KBM-7 (cell line): Measurements from ENCODE around the gene HADHA.
A peak's percentile ranks its signal among the peaks of the same experiment; 100 is the strongest.

Experiments
- DNase-seq: peaks from one replicate; pipeline ENCODE4 v3.0.0-alpha.2; 2015
- in situ Hi-C: fragments of 300-500 bp; cut with MboI; formaldehyde crosslinking; loops from 2 replicates; pipeline ENCODE4 v1.14.3; 2020; ENCODE audit warnings: low sequenced_read_pairs, low pct_unique_long_range_greater_than_20kb, mixed read lengths

The HADHA gene

DNA sequence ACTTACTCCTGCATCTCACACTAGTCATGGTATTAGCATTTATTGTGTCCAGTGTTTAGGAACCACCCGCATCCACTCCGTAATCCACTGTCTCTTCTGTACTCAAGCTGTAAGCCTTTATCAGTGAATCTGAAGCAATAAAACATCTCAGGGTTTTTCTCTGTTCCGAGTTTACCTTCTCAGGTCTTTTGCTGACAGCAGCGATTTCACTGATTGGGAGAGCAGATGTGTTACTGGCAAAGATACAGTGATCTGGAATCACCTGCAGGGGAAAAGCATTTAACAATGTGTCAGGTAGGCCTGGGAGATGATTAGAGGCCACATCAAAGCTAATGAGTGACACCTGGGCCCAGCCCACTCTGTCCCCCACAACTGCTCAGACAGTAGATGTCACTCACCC, 46.9 kb downstream of the HADHA start:
- in situ Hi-C loops, result no loop called here
- DNase-seq, result no peak

DNA sequence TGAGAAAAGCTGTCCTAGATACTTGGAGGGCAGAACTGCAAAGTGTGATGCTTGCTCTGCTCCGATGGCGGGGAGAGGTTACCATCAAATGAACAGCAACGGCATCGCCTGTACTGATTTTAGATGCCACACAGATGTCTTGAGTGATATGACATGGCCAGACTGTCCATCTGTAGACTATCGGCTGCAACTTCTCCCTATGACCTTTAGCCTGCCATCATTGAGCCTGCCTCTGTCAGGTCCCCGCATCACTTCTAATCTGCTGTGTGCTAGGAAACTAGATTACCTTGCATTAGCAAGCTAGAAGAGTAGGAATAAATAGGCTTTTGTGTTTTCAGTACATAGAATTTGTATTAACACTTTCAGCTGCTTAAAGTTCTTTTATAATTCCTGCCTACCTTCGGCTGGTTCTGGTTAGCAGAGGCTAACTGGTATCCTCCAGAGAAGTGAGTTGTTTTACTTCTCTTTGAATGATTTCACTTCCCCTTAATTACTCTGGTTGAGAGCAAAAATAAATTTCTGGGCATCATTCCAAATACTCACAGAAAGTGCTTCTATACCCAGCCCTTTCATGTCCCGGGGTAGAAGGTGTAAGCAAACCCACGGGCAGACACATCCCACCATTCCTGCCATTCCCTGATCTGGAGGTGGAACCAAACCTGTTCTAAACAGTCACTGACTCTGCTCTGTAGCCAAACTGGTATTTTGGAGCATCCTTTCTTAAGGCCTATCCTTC, 47.6 kb downstream of the HADHA start:
- peak; percentile 70 for DNase-seq
- in situ Hi-C loops, result no loop called here

DNA sequence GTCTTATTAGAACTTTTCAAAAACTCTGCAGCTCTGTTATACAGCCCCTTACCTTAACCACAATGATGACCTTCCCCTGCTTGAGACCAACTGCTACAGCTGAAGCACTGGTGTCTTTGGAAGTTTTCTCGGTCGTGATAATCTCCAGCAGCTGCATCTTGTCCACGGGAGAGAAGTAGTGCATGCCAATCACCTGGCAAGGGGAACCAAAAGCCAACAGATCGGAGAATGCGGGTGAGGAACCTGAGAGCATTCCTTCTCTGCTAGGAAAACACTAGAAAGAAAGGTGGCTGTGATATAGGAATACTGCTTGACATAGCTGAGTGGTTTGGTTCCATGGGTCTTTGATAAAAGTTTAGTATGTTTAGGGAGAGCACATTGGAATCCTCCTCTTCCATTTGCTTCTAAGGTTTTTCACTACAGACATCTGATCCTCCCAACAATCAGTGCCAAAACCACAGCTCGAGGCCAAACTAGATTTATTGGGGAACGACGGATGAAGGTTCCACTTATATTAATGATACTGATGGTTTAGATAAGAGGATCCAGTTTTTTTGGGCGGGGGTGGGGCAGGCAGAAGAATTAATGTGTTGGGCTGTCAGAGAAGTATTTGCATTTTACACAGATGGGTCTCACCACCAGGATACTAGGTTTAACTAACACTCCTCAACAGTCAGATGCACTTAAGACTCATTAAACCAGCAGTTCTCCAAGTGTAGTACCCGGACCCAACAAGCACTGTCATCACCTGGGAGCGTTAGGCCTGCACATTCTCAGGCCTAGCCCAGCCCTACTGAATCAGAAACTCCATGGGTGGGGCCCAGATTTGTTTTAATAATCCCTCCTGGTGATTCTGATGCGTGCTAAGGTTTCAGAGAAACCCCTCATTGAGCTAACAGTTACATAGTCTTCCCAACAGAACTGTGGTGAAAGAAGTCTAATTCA, 49.1 kb downstream of the HADHA start:
- DNase-seq, result no peak
- in situ Hi-C loops, result no loop called here

DNA sequence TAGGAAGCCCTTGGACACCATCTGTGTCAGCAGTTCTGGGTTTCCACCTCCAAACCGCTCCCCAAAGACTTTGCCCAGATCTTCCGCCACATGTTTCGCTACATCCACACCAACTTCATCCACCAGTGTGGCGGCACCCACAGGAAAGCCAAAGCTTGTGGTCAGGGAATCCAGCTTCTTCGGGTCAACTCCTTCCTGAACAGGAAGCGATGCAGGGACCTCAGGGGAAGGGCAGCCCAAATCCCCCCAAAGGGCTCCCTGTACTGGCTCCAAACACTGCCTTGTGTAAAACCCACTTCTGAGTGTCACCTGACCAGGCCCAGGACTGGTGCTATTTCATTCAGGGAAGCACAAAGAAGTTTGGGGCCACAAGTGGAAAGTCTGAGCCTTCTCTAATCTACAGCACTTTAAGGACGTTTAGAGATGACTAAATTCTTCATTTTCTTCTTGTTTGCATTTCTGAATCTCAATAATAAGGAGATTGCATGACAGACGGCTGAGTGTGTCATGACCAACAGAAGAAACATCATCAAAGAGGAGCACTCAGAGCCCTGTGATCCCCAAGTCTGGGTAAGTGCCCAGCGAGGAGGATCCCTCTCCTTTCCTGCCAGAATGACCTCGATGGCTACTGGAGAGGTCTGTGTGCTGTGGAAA, 50.7 kb downstream of the HADHA start:
- in situ Hi-C loops, result no loop called here
- no peak for DNase-seq

DNA sequence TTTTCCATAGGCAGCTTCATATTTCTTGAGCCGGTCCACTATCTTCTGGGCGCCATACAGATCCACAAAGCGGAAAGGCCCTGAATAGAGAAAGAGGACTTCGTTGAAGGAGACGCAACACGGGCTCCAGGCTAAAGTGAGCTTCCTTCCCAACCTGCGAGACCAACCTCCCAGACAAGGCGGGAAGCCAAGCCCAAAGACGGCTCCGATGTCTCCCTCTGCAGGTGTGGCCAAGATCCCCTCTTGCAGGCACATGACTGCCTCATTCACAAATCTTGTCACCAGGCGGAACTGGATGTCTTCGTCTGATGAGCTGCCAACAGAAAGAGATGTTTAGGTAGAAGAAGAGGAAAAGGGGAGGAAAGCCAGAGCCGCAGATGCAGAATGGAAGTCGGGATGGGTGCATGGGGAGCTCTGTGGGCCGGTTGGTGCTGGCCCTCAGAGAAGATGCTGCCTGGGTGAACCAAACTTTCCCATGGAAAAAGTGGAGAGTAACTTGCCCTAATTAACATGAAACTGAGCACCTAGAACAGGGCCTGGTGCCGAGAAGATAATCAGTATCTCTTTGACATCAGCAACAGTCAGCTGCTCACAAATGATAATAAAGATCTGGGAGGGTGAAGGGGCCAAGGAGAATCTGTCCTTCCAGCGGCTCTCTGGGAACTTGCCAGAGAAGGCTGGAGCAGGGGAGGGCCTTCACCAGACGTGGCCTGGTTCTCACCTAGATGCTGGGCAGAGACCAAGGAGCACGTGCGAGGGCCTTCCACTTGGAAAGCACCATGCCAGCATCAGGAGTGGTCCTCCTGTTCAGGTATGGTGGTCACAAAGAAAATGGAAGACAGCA, 52.9 kb downstream of the HADHA start:
- in situ Hi-C loops, result no loop called here

DNA sequence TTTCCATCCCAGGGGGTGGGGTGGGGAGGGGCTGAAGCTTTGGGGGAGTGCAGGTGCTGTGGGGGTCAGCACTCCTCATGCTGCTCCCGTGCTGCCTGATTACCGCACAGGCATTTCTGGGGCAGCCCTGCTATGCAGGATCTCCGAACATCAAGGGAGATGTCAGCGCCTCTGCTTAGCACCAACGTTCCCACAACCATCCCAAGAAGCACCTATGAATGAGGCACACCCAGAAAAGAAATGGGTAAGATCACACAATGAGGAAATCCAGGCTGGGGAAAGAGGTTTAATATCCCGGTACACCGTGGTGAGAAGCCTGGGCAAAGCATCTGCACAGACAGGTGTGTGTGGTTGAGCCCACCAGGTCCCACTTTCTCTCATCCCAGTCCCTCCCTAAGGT, 54.1 kb downstream of the HADHA start:
- in situ Hi-C loops, result no loop called here
- DNase-seq, result no peak

More for the DNA sequence above, 52.9 kb downstream of the HADHA start:
- no peak for DNase-seq

DNA sequence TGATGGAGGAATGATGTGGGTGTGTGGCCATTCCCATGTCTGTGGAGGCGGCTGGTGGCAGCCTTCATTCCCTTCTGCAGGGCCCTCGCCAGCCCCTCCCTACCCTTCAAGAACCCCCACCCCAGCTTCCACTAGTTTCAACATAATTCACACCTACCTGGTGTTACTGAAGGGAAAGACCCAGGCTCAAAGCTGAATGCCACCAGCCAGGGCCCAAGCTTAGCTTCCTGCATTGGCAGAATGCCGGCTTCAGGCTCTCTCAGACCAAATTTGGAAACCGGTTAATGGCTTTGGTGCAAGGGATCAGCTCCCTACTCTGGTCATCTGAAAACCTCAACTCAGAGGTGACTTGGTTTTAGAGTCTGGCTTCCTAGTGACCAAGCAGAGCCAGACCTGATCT, 54.7 kb downstream of the HADHA start:
- no peak for DNase-seq

DNA sequence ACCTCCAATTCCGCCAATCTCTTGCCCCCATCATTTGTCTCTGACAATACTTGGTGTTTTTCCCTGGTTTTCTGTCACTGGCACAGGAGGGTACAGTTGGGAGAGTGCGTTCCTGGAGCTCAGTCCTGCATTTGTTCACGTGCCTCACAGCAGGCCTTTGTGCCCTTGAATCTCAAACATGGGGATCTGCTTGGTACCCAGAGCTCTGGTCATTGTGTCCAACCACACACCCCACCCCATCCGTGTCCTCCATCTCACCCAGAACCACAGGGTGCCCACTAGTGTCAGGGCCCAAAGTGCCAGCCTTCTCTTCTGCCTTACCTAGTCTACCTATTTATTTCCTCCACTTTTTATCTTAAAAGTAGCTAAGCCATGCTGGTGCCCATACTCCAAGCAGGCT, 55.3 kb downstream of the HADHA start:
- DNase-seq, result no peak
- in situ Hi-C loops, result no loop called here

More for the DNA sequence above, 54.7 kb downstream of the HADHA start:
- in situ Hi-C loops, result no loop called here

DNA sequence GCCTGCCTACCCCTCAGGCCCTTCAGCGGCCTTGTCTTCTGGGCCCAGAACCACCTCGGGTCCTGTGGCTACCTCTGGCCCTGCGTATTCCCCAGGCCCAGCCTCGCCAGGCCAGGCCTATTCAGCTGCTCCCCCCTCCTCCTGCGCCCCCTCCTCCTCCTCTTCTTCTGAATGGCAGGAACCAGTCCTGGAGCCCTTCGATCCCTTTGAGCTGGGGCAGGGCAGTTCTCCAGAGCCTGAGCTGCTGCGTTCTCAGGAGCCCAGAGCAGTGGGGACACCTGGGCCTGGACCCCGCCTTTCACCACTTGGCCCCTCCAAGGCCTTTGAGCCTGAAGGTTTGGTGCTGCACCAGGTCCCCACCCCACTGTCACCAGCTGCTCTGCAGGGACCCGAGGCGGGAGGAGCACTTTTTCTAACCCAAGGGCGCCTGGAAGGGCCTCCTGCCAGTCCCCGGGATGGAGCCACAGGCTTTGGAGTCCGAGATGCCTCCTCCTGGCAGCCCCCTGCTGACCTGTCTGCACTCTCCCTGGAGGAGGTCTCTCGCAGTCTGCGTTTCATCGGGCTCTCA, 56.8 kb downstream of the HADHA start:
- in situ Hi-C loops, result no loop called here
- no peak for DNase-seq

DNA sequence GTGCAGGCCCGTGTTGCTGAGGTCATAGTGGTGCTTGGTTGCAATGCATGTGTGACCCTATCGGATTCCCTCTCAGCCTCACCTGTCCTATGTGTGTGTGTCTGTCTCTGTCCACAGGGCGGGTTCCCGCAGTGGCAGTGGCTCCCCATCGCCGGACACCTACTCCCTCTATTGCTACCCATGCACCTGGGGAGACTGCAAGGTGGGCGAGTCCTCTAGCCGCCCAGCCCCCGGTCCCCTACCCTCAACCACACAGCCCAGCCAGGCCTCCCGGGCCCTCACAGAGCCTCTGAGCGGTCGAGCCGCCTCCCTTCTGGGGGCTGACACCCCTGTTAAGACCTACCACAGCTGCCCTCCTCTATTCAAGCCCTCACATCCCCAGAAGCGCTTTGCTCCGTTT, 57.3 kb downstream of the HADHA start:
- no peak for DNase-seq
- in situ Hi-C loops, result no loop called here

DNA sequence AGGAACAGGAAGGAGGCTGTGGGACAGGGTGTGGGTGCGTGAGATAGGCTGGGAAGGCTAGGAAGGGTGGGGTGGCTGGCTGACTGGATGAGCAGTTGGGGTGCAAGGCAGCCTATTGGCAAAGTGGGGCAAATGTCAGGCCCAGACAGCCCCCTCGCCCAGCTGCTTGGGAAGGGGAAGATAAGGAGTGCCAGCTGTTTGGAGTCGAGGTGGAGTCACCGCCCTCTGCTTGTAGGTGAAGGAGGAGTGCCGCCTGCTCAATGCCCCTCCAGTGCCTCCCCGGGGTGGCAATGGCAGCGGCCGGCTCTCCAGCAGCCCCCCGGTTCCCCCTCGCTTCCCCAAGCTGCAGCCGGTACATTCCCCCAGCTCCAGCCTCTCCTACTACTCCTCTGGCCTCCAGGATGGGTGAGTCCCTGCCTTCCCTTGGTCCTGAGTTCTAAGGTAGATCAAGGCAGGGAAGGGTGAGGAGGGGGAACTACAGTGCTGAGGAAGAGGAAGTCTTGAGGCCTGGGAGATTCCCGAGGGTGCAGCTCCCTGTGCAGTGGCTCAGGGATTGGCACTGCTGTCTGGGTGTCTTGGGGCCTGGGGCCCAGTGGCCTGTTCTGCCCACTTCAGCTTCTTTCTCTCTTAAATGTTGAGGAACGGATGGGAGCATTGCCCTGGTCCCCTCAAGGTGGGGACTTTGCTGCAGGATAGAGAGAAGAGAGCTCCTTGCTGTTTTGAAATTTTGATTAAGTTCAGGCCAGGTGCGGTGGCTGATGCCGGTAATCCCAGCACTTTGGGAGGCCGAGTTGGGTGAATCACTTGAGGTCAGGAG, 58.3 kb downstream of the HADHA start:
- in situ Hi-C loops, result no loop called here
- DNase-seq, result peak; percentile 24

DNA sequence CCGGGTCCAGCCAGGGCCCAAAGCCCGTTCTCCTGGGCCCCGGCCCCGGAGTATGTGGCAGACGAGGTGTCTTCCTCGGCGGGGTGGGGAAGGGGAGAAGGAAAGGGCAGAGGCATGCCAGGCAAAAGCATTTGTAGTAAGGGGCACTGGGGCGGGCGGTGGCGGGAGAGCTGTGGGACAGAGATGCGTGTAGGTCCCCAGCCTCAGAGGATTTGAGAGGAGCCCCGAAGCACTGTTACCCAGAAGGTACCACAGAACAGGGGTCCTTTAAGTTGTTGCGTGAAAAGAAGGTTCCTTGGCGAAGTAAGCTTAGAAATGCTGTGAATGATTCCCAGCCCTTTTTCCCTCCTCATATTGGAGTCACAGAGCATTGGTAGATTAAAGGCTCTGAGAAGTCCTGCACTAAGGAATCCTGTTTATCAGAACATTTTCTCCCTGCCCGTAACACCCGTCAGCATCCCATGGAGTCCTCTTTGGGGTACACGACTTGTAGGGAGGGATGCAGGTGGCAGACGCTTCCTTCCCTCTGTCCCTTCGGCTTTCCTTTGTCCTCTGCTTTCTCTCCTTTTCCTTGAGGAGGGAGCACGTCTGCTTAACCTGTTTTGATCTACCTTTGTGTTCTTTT, 59.0 kb downstream of the HADHA start:
- peak; percentile 19 for DNase-seq
- in situ Hi-C loops, result no loop called here

DNA sequence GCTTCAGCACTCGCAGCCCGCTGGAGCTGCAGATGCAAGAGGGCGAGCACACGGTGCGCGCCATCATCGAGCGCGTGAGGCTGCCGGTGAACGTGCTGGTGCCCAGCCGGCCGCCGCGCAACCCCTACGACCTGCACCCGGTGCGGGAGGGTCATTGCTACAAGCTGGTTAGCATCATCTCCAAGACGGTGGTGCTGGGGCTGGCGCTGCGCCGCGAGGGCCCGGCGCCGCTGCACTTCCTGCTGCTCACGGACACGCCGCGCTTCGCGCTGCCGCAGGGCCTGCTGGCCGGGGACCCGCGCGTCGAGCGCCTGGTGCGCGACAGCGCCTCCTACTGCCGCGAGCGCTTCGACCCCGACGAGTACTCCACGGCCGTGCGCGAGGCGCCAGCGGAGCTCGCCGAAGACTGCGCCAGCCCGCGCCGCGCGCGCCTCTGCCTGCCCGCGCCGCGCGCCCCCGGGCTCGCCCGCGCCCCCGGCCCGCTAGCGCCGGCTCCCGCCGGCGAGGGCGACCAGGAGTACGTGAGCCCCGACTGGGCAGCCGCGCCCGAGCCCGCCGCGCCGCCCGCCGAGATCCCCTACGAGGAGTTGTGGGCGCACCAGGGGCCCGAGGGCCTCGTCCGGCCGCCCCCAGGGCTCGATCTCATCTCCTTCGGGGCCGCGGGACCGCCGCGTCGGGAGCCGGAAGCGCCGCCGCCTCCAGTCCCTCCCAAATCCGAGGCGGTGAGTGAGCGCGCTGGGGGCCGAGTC, 59.7 kb downstream of the HADHA start:
- DNase-seq, result peak; percentile 90
- in situ Hi-C loops, result no loop called here

DNA sequence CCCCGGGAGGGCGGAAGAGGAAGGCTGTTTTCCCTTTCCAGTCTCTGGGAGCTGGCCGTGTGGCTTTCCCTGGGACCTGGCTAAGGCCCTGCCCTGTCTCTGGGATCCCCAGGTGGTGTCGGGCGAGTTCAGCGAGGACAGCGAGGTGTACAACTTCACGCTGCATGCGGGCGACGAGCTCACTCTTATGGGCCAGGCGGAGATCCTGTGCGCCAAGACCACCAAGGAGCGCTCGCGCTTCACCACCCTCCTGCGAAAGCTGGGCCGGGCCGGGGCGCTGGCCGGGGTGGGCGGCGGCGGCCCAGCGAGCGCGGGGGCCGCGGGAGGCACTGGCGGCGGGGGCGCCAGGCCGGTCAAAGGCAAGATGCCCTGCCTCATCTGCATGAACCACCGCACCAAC, 60.3 kb downstream of the HADHA start:
- DNase-seq, result no peak
- in situ Hi-C loops, result no loop called here

DNA sequence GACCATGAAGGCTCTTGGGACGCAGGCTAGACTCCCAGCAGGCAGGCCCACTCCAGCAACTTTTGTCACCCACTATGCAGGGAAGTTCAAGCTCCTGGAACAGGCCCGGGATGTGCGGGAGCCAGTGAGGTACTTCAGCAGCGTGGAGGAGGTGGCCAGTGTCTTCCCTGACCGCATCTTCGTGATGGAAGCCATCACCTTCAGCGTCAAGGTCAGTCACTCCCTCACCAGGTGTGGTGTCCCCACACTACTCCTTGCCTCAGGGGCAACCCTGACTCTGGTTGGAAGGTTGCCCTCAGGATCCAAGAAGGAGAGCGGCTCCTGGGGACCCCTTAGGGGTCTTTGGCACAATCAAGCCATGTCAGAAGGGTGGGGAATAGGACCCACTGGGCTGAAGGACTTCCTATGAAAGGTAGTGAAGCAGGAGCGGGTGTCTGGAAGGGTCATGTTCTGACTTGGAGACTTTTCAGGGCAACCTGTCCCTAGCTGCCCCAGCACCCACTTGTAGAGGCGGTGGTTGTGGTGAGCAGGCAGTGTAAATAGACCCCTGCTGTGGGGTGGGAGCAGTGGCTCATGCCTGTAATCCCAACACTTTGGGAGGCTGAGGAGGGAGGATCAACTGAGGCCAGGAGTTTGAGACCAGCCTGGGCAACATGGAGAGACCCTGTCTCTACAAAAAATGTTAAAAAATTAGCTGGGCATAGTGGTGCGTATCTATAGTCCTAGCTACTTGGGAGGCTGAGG, 61.4 kb downstream of the HADHA start:
- in situ Hi-C loops, result no loop called here
- DNase-seq, result no peak

DNA sequence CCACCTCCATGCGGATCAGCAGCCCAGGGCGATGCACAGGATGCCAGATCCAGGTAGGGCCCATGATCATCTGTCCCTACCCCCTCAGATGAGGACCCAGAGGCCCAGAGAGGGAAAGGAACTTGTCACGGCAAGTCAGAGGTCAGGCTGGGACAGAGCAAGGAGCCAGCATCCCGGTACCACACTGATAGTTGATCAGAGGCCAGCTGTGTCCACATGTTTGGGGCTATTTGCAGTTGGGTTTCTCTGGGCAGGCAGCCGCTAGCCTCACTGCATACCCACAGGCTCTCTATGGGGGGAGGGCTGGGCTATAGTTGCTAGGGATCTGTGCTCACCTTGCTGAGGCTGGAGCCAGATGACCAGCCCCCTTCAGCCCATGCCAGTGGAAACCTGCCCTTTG, 62.0 kb downstream of the HADHA start:
- no peak for DNase-seq
- in situ Hi-C loops, result no loop called here
